Stimulated activated CD4-positive, alpha-beta T cell treated with anti-CD3 and anti-CD28 coated beads, Interleukin-4, amount 100 ng/mL, for 1 hour (primary cell): ENCODE results near the gene CSRNP3.
"Not testable (repeated sequence)": the region's sequence is repeated elsewhere in the genome, so short reads cannot be mapped to it uniquely, and the experiment has no call there.

Experiments
- DNase-seq: peaks from one replicate; pipeline ENCODE4 v3.0.0-alpha.2; 2020

The CSRNP3 gene

GRCh38 chr2:165640247-165640929 lies 170.9 kb downstream of the CSRNP3 start:
- no peak for DNase-seq

- DNase-seq = no peak
Observed at GRCh38 chr2:165645930-165646831, 176.7 kb downstream of the CSRNP3 start.

- no peak for DNase-seq
Observed at GRCh38 chr2:165647409-165647808, 177.9 kb downstream of the CSRNP3 start.

GRCh38 chr2:165648801-165649200 lies 179.3 kb downstream of the CSRNP3 start:
- no peak for DNase-seq

GRCh38 chr2:165651233-165651632 lies 181.7 kb downstream of the CSRNP3 start:
- DNase-seq = no peak

- no peak for DNase-seq
Observed at GRCh38 chr2:165655661-165656060, 186.2 kb downstream of the CSRNP3 start.

GRCh38 chr2:165660361-165660760 lies 190.9 kb downstream of the CSRNP3 start:
- DNase-seq = no peak

GRCh38 chr2:165662720-165663119 lies 193.2 kb downstream of the CSRNP3 start:
- DNase-seq = no peak

- DNase-seq = no peak
Observed at GRCh38 chr2:165665614-165666013, 196.1 kb downstream of the CSRNP3 start.

- not testable (repeated sequence) for DNase-seq
Observed at GRCh38 chr2:165666073-165666472, 196.6 kb downstream of the CSRNP3 start.

- DNase-seq = no peak
Observed at GRCh38 chr2:165666605-165667004, 197.1 kb downstream of the CSRNP3 start.

GRCh38 chr2:165667375-165667774 lies 197.9 kb downstream of the CSRNP3 start:
- no peak for DNase-seq

GRCh38 chr2:165674780-165675179 lies 205.3 kb downstream of the CSRNP3 start:
- DNase-seq = no peak

GRCh38 chr2:165675551-165675968 lies 206.1 kb downstream of the CSRNP3 start:
- DNase-seq = no peak

GRCh38 chr2:165678882-165679281 lies 209.4 kb downstream of the CSRNP3 start:
- no peak for DNase-seq

GRCh38 chr2:165679621-165680020 lies 210.1 kb downstream of the CSRNP3 start:
- no peak for DNase-seq

GRCh38 chr2:165681841-165682240 lies 212.3 kb downstream of the CSRNP3 start:
- DNase-seq = no peak

- no peak for DNase-seq
Observed at GRCh38 chr2:165682546-165682945, 213.0 kb downstream of the CSRNP3 start.

- DNase-seq = no peak
Observed at GRCh38 chr2:165686800-165687199, 217.3 kb downstream of the CSRNP3 start.

- no peak for DNase-seq
Observed at GRCh38 chr2:165687426-165688002, 218.0 kb downstream of the CSRNP3 start.

GRCh38 chr2:165691615-165692014 lies 222.1 kb downstream of the CSRNP3 start:
- no peak for DNase-seq

GRCh38 chr2:165692906-165693305 lies 223.4 kb downstream of the CSRNP3 start:
- DNase-seq = no peak

- DNase-seq = no peak
Observed at GRCh38 chr2:165693838-165694237, 224.3 kb downstream of the CSRNP3 start.
